GM23338 (cell line): Measurements from ENCODE around the gene RHBDD2. TPM values are rescaled to one million over a fixed set of nuclear protein-coding genes. Genes with fewer than 3 reads are reported as not detected.

ENCODE experiments used
- ATAC-seq: fragments of 200-7000 bp; cut with Tn5 transposase; 3 replicates; pipeline ENCODE4 v1.9.1; 2020
- DNase-seq: peaks from one replicate; pipeline ENCODE4 v3.0.0-alpha.2; 2015; ENCODE audit warnings: low spot score
- H2AFZ ChIP-seq: fragments of 200-600 bp; sonication (generic); 2 replicates; pipeline ENCODE4 v1.8.0; 2016; ENCODE audit warnings: antibody characterized with exemption, mild to moderate bottlenecking, moderate library complexity
- H3F3A ChIP-seq: fragments of 200-600 bp; sonication (generic); replicated peaks from 2 replicates; pipeline ENCODE4 v1.8.0; 2017; ENCODE audit warnings: antibody characterized with exemption, mixed run types, low read depth
- H3K27ac ChIP-seq: fragments of 200-600 bp; sonication (generic); 2 replicates; pipeline ENCODE4 v1.6.1; 2016; ENCODE audit warnings: low read depth
- H3K27me3 ChIP-seq: fragments of 200-600 bp; sonication (generic); 2 replicates; pipeline ENCODE4 v1.8.0; 2016; ENCODE audit warnings: mild to moderate bottlenecking, mixed run types, moderate library complexity; ENCODE audit not compliant: insufficient read depth
- H3K36me3 ChIP-seq: fragments of 200-600 bp; sonication (generic); 2 replicates; pipeline ENCODE4 v1.8.0; 2016; ENCODE audit warnings: mild to moderate bottlenecking; ENCODE audit not compliant: insufficient read depth
- H3K4me1 ChIP-seq: fragments of 200-600 bp; sonication (generic); 2 replicates; pipeline ENCODE4 v1.8.0; 2016; ENCODE audit warnings: mild to moderate bottlenecking, moderate library complexity; ENCODE audit not compliant: insufficient read depth
- H3K4me2 ChIP-seq: fragments of 200-600 bp; sonication (generic); 2 replicates; pipeline ENCODE4 v1.7.1; 2017; ENCODE audit warnings: mixed run types
- H3K4me3 ChIP-seq: fragments of 200-600 bp; sonication (generic); 2 replicates; pipeline ENCODE4 v1.6.1; 2016; ENCODE audit warnings: mixed run types
- H3K79me2 ChIP-seq: fragments of 200-600 bp; sonication (generic); replicated peaks from 2 replicates; pipeline ENCODE4 v1.8.0; 2017; ENCODE audit warnings: mild to moderate bottlenecking; ENCODE audit not compliant: insufficient read depth
- H3K9me2 ChIP-seq: fragments of 200-600 bp; sonication (generic); 2 replicates; pipeline ENCODE4 v1.8.0; 2017; ENCODE audit not compliant: insufficient read depth
- H4K20me1 ChIP-seq: fragments of 200-600 bp; sonication (generic); replicated peaks from 2 replicates; pipeline ENCODE4 v1.8.0; 2017; ENCODE audit warnings: mild to moderate bottlenecking; ENCODE audit not compliant: insufficient read depth
- H3K27ac Mint-ChIP-seq: 2 replicates; pipeline ENCODE4 v1.8.0; 2020; ENCODE audit warnings: inconsistent platforms, mild to moderate bottlenecking, moderate library complexity, mixed read lengths
- H3K27me3 Mint-ChIP-seq: 3 replicates; pipeline ENCODE4 v1.8.0; 2022; ENCODE audit warnings: low read depth, mild to moderate bottlenecking, moderate library complexity, mixed read lengths, inconsistent platforms; ENCODE audit not compliant: insufficient read depth, poor library complexity
- H3K36me3 Mint-ChIP-seq: 3 replicates; pipeline ENCODE4 v1.8.0; 2021; ENCODE audit warnings: low read depth, mild to moderate bottlenecking, inconsistent platforms, moderate library complexity, mixed read lengths
- H3K4me1 Mint-ChIP-seq: 3 replicates; pipeline ENCODE4 v1.8.0; 2020; ENCODE audit warnings: mild to moderate bottlenecking, inconsistent platforms, mixed read lengths
- H3K4me3 Mint-ChIP-seq: 3 replicates; pipeline ENCODE4 v1.8.0; 2021; ENCODE audit warnings: moderate library complexity, mild to moderate bottlenecking, inconsistent platforms, mixed read lengths
- H3K9me3 Mint-ChIP-seq: 3 replicates; pipeline ENCODE4 v1.8.0; 2020; ENCODE audit warnings: moderate library complexity, mild to moderate bottlenecking, inconsistent platforms, mixed read lengths
- POLR2AphosphoS5 ChIP-seq: IDR thresholded peaks from 2 replicates; pipeline ENCODE4 v1.6.1; 2016; ENCODE audit warnings: antibody characterized with exemption, low read depth
- polyA plus RNA-seq: library from polyadenylated mRNA; unstranded; fragments of >200 nt; fragmentation: Nextera tagmentation; extraction: Ambion mirVana; gene quantifications from 2 replicates; pipeline ENCODE4 v1.2.1, GENCODE V29; 2016
- total RNA-seq: library from RNA; depleted of rRNA; stranded (reverse); fragments of >200 nt; shearing (Covaris generic); gene quantifications from 2 replicates; pipeline ENCODE4 v1.2.3, GENCODE V29; 2014
- TF ChIP-seq, protein P1 (sequence below): fragments of 250-450 bp; sonication (Bioruptor Pico); IDR thresholded peaks from 2 replicates; pipeline ENCODE4 v1.5.0; 2020; ENCODE audit warnings: mild to moderate bottlenecking, moderate library complexity
- TF ChIP-seq, protein P2 (sequence below): IDR thresholded peaks from one replicate; pipeline ENCODE4 v1.6.1; 2018; ENCODE audit warnings: antibody characterized with exemption; ENCODE audit not compliant: unreplicated experiment
- TF ChIP-seq, protein P3 (sequence below): IDR thresholded peaks from 2 replicates; pipeline ENCODE4 v1.6.1; 2016; ENCODE audit warnings: antibody characterized with exemption

RHBDD2 gene
- total and polyA plus RNA-seq, 2 experiments from 2014 or later = 23.1 to 25.7 TPM

DNA sequence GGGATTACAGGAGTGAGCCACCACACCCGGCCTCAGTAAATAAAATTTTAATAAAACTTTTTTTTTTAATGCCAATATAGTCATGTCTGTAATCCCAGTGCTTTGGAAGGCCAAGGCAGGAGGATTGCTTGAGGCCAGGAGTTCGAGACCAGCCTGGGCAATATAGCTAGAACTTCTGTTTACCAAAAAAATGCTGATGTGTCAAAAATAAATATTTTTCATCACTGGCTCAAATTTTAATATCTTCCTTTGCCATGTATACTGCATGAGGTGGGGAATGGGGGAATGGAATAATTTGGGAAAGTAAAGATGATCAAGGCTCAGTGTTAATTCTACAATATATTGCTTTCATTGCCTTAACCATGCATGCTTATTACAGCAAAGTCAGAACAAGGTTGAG lies 10.7 kb upstream of the RHBDD2 start:
- no peaks in the 10 kb centered on the region for H3K4me1 ChIP-seq
- no peak for ATAC-seq

DNA sequence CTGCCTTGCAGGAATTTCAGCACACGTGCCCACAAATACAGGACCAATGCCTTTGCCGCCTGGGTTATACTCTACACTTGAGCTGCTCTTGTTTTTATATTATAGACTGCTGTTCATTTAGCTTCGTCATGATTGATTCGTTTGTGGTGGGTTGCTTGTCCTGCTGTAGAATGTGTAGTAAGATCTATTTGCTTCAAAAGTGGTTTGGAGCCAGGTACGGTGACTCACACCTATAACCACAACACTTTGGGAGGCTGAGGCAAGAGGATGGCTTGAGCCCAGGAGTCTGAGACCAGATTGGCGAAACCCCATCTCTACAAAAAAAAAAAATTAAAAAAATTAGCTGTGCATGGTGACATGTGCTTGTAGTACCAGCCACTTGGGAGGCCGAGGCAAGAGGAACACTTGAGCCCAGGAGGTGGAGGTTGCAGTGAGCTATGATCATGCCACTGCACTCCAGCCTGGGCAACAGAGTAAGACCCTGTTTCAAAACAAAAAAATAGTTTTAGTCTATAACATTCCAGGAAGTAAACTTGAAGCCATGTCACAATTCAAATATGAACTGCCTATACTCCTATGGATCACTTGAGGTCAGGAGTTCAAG lies 9.0 kb upstream of the RHBDD2 start:
- Histone ChIP-seq H3K9me2 (no peaks in the 10 kb centered on the region), H3K4me1 (no peaks in the 10 kb centered on the region), H2AFZ (no peak overlapping the region), H3K79me2 (no peaks in the 10 kb centered on the region), H3K36me3 (no peaks in the 10 kb centered on the region), H4K20me1 (no peaks in the 10 kb centered on the region), H3K27me3 (no peaks in the 10 kb centered on the region), H3K27ac (no peak overlapping the region), H3K4me2 (no peak overlapping the region), H3F3A (no peaks in the 10 kb centered on the region), H3K4me3 (no peak overlapping the region)
- Mint-ChIP-seq H3K27ac (no peak overlapping the region), H3K36me3 (no peaks in the 10 kb centered on the region), H3K27me3 (no peaks in the 10 kb centered on the region), H3K4me1 (peaks cover 3% of the 10 kb centered on the region; the same call in 2 of the 3 replicates), H3K9me3 (no peaks in the 10 kb centered on the region), H3K4me3 (no peak overlapping the region)
- TF ChIP-seq, protein P1, sequence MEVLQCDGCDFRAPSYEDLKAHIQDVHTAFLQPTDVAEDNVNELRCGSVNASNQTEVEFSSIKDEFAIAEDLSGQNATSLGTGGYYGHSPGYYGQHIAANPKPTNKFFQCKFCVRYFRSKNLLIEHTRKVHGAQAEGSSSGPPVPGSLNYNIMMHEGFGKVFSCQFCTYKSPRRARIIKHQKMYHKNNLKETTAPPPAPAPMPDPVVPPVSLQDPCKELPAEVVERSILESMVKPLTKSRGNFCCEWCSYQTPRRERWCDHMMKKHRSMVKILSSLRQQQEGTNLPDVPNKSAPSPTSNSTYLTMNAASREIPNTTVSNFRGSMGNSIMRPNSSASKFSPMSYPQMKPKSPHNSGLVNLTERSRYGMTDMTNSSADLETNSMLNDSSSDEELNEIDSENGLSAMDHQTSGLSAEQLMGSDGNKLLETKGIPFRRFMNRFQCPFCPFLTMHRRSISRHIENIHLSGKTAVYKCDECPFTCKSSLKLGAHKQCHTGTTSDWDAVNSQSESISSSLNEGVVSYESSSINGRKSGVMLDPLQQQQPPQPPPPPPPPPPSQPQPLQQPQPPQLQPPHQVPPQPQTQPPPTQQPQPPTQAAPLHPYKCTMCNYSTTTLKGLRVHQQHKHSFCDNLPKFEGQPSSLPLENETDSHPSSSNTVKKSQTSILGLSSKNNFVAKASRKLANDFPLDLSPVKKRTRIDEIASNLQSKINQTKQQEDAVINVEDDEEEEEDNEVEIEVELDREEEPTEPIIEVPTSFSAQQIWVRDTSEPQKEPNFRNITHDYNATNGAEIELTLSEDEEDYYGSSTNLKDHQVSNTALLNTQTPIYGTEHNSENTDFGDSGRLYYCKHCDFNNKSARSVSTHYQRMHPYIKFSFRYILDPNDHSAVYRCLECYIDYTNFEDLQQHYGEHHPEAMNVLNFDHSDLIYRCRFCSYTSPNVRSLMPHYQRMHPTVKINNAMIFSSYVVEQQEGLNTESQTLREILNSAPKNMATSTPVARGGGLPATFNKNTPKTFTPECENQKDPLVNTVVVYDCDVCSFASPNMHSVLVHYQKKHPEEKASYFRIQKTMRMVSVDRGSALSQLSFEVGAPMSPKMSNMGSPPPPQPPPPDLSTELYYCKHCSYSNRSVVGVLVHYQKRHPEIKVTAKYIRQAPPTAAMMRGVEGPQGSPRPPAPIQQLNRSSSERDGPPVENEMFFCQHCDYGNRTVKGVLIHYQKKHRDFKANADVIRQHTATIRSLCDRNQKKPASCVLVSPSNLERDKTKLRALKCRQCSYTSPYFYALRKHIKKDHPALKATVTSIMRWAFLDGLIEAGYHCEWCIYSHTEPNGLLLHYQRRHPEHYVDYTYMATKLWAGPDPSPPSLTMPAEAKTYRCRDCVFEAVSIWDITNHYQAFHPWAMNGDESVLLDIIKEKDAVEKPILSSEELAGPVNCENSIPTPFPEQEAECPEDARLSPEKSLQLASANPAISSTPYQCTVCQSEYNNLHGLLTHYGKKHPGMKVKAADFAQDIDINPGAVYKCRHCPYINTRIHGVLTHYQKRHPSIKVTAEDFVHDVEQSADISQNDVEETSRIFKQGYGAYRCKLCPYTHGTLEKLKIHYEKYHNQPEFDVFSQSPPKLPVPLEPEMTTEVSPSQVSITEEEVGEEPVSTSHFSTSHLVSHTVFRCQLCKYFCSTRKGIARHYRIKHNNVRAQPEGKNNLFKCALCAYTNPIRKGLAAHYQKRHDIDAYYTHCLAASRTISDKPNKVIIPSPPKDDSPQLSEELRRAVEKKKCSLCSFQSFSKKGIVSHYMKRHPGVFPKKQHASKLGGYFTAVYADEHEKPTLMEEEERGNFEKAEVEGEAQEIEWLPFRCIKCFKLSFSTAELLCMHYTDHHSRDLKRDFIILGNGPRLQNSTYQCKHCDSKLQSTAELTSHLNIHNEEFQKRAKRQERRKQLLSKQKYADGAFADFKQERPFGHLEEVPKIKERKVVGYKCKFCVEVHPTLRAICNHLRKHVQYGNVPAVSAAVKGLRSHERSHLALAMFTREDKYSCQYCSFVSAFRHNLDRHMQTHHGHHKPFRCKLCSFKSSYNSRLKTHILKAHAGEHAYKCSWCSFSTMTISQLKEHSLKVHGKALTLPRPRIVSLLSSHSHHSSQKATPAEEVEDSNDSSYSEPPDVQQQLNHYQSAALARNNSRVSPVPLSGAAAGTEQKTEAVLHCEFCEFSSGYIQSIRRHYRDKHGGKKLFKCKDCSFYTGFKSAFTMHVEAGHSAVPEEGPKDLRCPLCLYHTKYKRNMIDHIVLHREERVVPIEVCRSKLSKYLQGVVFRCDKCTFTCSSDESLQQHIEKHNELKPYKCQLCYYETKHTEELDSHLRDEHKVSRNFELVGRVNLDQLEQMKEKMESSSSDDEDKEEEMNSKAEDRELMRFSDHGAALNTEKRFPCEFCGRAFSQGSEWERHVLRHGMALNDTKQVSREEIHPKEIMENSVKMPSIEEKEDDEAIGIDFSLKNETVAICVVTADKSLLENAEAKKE (CRISPR knock-in tag) = no peak
- no peak for DNase-seq
- ATAC-seq = no peak

More for the DNA sequence above, 10.7 kb upstream of the RHBDD2 start:
- Histone ChIP-seq H3F3A (no peaks in the 10 kb centered on the region), H3K4me3 (no peak overlapping the region), H2AFZ (no peak overlapping the region), H4K20me1 (no peaks in the 10 kb centered on the region), H3K4me2 (no peak overlapping the region), H3K27me3 (no peaks in the 10 kb centered on the region), H3K36me3 (no peaks in the 10 kb centered on the region), H3K9me2 (no peaks in the 10 kb centered on the region), H3K79me2 (no peaks in the 10 kb centered on the region), H3K27ac (no peak overlapping the region)
- Mint-ChIP-seq H3K27ac (no peak overlapping the region), H3K4me1 (peaks cover 3% of the 10 kb centered on the region; the same call in 2 of the 3 replicates), H3K4me3 (no peak overlapping the region), H3K9me3 (no peaks in the 10 kb centered on the region), H3K27me3 (peaks cover 3% of the 10 kb centered on the region), H3K36me3 (no peaks in the 10 kb centered on the region)
- TF ChIP-seq, protein P2, sequence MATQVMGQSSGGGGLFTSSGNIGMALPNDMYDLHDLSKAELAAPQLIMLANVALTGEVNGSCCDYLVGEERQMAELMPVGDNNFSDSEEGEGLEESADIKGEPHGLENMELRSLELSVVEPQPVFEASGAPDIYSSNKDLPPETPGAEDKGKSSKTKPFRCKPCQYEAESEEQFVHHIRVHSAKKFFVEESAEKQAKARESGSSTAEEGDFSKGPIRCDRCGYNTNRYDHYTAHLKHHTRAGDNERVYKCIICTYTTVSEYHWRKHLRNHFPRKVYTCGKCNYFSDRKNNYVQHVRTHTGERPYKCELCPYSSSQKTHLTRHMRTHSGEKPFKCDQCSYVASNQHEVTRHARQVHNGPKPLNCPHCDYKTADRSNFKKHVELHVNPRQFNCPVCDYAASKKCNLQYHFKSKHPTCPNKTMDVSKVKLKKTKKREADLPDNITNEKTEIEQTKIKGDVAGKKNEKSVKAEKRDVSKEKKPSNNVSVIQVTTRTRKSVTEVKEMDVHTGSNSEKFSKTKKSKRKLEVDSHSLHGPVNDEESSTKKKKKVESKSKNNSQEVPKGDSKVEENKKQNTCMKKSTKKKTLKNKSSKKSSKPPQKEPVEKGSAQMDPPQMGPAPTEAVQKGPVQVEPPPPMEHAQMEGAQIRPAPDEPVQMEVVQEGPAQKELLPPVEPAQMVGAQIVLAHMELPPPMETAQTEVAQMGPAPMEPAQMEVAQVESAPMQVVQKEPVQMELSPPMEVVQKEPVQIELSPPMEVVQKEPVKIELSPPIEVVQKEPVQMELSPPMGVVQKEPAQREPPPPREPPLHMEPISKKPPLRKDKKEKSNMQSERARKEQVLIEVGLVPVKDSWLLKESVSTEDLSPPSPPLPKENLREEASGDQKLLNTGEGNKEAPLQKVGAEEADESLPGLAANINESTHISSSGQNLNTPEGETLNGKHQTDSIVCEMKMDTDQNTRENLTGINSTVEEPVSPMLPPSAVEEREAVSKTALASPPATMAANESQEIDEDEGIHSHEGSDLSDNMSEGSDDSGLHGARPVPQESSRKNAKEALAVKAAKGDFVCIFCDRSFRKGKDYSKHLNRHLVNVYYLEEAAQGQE = no peak
- no peak for TF ChIP-seq POLR2AphosphoS5
- TF ChIP-seq, protein P3, sequence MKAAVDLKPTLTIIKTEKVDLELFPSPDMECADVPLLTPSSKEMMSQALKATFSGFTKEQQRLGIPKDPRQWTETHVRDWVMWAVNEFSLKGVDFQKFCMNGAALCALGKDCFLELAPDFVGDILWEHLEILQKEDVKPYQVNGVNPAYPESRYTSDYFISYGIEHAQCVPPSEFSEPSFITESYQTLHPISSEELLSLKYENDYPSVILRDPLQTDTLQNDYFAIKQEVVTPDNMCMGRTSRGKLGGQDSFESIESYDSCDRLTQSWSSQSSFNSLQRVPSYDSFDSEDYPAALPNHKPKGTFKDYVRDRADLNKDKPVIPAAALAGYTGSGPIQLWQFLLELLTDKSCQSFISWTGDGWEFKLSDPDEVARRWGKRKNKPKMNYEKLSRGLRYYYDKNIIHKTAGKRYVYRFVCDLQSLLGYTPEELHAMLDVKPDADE = no peak
- DNase-seq = no peak
